ENCODE data around the gene CFHR3.
"Not testable (repeated sequence)": the region's sequence is repeated elsewhere in the genome, so short reads cannot be mapped to it uniquely, and the experiment has no call there.

The CFHR3 gene
- total RNA-seq, result 0 reads per million in 4 donors

- DNase-seq, result no peak
Measured at GRCh38 chr1:196774603-196775002, at the start of gene CFHR3. CFHR3 (plus strand) TSS chr1:196774840; CDS start chr1:196774887, 47 bp downstream.

DNA sequence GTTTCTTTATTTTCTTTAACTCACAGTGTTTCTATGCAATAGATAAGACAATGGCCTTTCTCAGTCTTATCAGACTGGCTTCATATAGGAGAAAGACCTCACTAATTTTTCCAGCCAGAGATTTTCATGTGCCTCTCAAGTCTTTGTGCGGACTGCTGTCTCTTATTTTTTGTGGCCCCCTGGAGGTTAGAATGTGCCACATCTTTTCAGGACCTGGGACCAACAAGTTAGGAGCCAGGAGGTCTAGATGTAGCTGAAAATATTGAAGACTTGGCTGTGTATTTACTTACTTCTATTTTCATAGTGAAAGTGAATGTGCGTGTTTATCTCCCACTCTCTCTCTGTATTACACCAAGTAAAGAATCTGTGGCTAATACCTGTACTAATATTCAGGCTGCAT lies 42.1 kb upstream of the CFHR3 start:
- no peak for DNase-seq

DNA sequence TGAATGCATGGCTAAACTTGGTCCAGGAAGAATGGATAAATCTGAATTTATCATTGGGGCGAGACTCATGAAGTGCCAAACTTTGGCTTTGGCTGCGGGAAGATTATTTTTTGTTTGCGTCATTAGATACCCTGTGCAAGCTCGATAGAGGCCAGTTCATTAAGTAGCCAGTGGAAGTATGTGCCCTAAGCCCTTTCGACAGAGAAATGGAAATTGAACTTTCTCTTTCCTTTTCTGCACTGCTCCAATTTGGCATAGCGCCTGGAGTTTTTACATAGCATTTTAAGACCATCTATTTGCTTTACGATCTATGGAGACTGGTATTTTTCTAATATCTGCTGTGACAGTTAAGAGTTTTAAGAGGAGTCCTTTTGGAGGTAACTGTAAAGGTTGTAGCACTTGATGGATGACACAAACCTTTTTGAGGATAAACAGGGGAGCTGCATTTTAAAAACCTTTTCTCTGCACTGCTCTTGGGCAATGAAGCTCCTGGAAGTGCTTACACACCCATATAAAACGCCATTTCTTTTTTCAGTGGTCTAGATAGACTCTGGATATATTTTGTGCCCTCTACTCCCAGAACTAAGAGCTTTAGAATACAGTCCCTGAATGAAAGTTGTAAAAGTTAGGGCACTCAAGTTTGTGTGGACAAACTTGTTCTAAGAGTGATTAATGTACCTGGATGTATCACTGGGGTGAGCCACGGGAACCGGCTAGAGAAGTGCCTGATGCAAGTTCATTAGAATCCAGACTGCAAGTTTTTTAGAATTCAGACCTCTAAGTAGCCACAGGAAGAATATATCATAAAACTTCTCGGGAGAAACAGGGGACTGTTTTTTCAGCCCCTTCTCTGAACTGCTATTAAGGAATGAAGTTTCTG lies 41.3 kb upstream of the CFHR3 start:
- DNase-seq, result no peak

- no peak for DNase-seq
Measured at GRCh38 chr1:196734006-196734405, 40.6 kb upstream of the CFHR3 start.

DNA sequence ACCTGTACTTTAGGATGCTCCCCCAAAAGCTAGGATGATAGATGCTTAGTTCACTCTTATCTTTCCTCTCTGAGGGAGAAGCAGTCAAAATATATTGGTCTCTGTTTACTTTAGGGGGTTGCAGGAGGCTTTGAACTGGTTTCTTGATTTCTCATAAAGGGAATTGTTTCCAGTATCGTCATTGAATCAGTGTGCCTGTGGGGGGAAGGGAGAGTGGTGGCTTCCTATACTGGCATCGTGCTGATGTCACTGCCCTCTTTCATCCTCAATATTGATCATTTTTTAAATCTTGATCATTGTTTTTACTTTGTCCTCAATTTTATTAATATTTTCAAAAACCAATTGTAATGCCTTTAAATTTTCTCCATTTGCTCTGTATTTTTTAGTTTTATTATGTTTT lies 40.2 kb upstream of the CFHR3 start:
- no peak for DNase-seq

DNA sequence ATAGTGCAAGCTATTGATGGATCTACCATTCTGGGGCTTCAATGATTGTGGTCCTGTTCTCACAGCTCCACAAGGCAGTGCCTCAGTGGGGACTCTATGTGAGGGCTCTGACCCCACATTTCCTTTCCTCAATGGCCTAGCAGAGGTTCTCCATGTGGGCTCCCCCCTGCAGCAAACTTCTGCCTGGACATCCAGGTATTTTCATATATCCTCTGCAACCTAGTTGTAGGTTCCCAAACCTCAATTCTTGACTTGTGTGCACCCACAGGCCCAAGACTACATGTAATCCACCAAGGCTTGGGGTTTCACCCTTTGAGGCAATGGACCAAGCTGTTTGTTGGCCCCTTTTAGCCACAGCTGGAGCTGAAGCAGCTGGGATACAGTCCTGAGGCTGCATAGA lies 35.9 kb upstream of the CFHR3 start:
- no peak for DNase-seq

DNA sequence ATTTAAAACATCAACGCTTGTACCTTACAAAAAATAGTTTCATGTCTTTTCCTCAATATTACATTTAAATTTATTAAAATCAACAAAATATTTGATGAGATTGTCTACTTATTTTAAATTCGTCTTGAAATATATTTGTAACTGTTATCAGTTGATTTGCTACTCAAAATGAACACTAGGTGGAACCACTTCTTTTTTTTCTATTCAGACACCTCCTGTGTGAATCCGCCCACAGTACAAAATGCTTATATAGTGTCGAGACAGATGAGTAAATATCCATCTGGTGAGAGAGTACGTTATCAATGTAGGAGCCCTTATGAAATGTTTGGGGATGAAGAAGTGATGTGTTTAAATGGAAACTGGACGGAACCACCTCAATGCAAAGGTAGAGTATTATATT lies 31.4 kb upstream of the CFHR3 start:
- not testable (repeated sequence) for DNase-seq

DNA sequence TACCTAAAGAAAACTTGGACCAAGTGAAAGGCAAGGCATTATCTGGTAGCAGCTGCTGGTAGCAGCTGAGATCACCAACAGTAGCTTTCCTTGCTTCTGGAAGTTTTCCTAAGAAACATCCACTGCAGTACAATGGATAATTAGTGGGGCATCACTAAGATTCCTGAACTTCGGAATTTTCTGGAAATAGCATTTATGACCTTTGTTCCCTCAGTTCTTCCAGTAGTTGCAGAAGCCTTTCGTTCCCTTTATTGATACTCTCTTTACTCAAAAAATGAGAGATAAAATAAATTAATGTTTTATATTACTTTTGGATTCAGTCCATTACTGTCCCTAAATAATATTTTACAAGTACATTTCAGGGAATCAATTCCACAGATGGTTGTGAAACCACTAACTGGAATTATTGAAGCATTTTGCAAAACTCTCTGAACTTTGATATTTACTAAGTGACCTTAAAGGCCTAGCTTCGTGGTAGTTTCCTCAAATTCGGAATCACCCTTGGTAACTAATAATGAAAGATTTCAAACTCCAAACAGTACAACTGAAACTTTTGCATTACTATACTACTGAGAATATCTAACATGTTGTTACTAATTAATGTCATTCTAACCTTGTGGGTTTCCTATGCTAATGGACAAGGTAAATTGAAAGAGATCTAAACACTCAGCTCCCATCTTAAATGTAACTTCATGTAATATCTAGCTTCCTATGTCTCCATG lies 9.5 kb upstream of the CFHR3 start:
- DNase-seq, result not testable (repeated sequence)

DNA sequence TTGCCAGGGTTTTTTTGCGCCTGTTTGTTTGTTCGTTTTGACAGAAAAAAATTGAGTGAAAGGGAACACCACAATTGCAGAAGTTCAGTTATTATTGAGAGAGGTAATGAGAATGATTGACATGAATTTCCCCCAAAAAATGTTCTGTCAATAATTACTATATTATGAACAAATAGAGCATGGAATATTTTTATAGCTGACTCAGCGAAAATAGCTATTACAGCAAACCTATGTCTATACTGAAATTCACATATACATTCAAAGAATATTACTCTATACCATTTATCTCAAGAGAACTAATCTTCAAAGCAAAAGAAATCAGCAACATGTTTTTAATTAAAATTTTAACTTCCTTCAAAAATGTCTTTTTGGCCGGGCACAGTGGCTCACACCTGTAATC lies 4.8 kb upstream of the CFHR3 start:
- DNase-seq, result not testable (repeated sequence)

DNA sequence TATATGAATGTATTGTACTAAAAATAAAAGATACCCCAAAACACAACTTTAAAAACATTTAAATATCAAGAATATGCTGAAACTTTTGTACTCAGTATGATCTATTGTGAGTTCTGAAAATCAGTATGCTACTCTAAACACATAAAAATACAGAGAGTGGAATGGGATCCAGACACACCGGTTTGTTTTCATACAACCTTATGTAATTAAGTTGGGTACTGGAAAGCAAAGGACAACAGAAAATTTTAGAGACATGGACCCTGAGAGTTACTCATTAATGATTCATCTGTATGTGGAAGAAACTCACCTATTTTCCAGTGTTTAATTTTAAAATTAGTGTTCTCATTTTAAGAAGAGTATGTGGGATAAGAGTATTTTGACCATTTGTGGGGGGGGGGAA lies 927 bp upstream of the CFHR3 start:
- no peak for DNase-seq

GRCh38 chr1:196774175-196774574 lies 465 bp upstream of the CFHR3 start:
- DNase-seq, result no peak

DNA sequence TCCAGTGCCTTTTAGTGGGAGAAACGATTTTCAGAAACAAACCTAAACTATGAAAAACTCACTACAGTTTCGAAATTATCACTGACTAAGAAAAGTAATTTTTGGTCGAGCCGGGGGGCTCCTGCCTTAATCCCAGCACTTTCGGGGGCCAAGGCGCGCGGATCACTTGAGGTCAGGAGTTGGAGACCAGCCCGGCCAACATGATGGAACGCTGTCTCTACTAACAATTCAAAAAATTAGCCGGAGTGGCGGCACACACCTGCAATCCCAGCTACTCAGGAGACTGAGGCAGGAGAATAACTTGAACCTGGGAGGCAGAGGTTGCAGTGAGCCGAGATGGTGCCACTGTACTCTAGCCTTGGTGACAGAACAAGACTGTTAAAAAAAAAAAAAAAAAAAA lies 3.0 kb downstream of the CFHR3 start:
- DNase-seq, result no peak

- DNase-seq, result no peak
Measured at GRCh38 chr1:196779093-196779492, 4.5 kb downstream of the CFHR3 start.

- not testable (repeated sequence) for DNase-seq
Measured at GRCh38 chr1:196791252-196791651, 16.6 kb downstream of the CFHR3 start.

GRCh38 chr1:196794103-196794502 lies 19.5 kb downstream of the CFHR3 start:
- not testable (repeated sequence) for DNase-seq

GRCh38 chr1:196797891-196798290 lies 23.3 kb downstream of the CFHR3 start:
- DNase-seq, result no peak

- not testable (repeated sequence) for DNase-seq
Measured at GRCh38 chr1:196801920-196802319, 27.3 kb downstream of the CFHR3 start.

GRCh38 chr1:196808529-196809235 lies 34.0 kb downstream of the CFHR3 start:
- DNase-seq, result no peak

GRCh38 chr1:196817442-196817841 lies 42.8 kb downstream of the CFHR3 start:
- DNase-seq, result not testable (repeated sequence)

GRCh38 chr1:196819531-196819930 lies 44.9 kb downstream of the CFHR3 start, which contains the start of gene CFHR1:
CFHR1 (plus strand) TSS chr1:196819731; CDS start chr1:196819845, 114 bp downstream.
- not testable (repeated sequence) for DNase-seq

DNA sequence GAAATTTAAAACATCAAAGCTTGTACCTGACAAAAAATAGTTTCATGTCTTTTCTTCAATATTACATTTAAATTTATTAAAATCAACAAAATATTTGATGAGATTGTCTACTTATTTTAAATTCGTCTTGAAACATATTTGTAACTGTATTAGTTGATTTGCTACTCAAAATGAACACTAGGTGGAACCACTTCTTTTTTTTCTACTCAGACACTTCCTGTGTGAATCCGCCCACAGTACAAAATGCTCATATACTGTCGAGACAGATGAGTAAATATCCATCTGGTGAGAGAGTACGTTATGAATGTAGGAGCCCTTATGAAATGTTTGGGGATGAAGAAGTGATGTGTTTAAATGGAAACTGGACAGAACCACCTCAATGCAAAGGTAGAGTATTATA lies 53.2 kb downstream of the CFHR3 start:
- peak in 1 of 5 donors; percentile 15 for DNase-seq

Data from T-helper 1 cell (primary cell).